GM23338 (cell line): ENCODE measurements around the gene HMCES. TPM values are rescaled to one million over a fixed set of nuclear protein-coding genes. Genes with fewer than 3 reads are reported as not detected.

ENCODE experiments used
- ATAC-seq: fragments of 200-7000 bp; cut with Tn5 transposase; 3 replicates; pipeline ENCODE4 v1.9.1; 2020
- DNase-seq: peaks from one replicate; pipeline ENCODE4 v3.0.0-alpha.2; 2015; ENCODE audit warnings: low spot score
- H2AFZ ChIP-seq: fragments of 200-600 bp; sonication (generic); 2 replicates; pipeline ENCODE4 v1.8.0; 2016; ENCODE audit warnings: antibody characterized with exemption, mild to moderate bottlenecking, moderate library complexity
- H3F3A ChIP-seq: fragments of 200-600 bp; sonication (generic); replicated peaks from 2 replicates; pipeline ENCODE4 v1.8.0; 2017; ENCODE audit warnings: antibody characterized with exemption, mixed run types, low read depth
- H3K27ac ChIP-seq: fragments of 200-600 bp; sonication (generic); 2 replicates; pipeline ENCODE4 v1.6.1; 2016; ENCODE audit warnings: low read depth
- H3K27me3 ChIP-seq: fragments of 200-600 bp; sonication (generic); 2 replicates; pipeline ENCODE4 v1.8.0; 2016; ENCODE audit warnings: mild to moderate bottlenecking, mixed run types, moderate library complexity; ENCODE audit not compliant: insufficient read depth
- H3K36me3 ChIP-seq: fragments of 200-600 bp; sonication (generic); 2 replicates; pipeline ENCODE4 v1.8.0; 2016; ENCODE audit warnings: mild to moderate bottlenecking; ENCODE audit not compliant: insufficient read depth
- H3K4me1 ChIP-seq: fragments of 200-600 bp; sonication (generic); 2 replicates; pipeline ENCODE4 v1.8.0; 2016; ENCODE audit warnings: mild to moderate bottlenecking, moderate library complexity; ENCODE audit not compliant: insufficient read depth
- H3K4me2 ChIP-seq: fragments of 200-600 bp; sonication (generic); 2 replicates; pipeline ENCODE4 v1.7.1; 2017; ENCODE audit warnings: mixed run types
- H3K4me3 ChIP-seq: fragments of 200-600 bp; sonication (generic); 2 replicates; pipeline ENCODE4 v1.6.1; 2016; ENCODE audit warnings: mixed run types
- H3K79me2 ChIP-seq: fragments of 200-600 bp; sonication (generic); replicated peaks from 2 replicates; pipeline ENCODE4 v1.8.0; 2017; ENCODE audit warnings: mild to moderate bottlenecking; ENCODE audit not compliant: insufficient read depth
- H3K9me2 ChIP-seq: fragments of 200-600 bp; sonication (generic); 2 replicates; pipeline ENCODE4 v1.8.0; 2017; ENCODE audit not compliant: insufficient read depth
- H4K20me1 ChIP-seq: fragments of 200-600 bp; sonication (generic); replicated peaks from 2 replicates; pipeline ENCODE4 v1.8.0; 2017; ENCODE audit warnings: mild to moderate bottlenecking; ENCODE audit not compliant: insufficient read depth
- H3K27ac Mint-ChIP-seq: 2 replicates; pipeline ENCODE4 v1.8.0; 2020; ENCODE audit warnings: inconsistent platforms, mild to moderate bottlenecking, moderate library complexity, mixed read lengths
- H3K27me3 Mint-ChIP-seq: 3 replicates; pipeline ENCODE4 v1.8.0; 2022; ENCODE audit warnings: low read depth, mild to moderate bottlenecking, moderate library complexity, mixed read lengths, inconsistent platforms; ENCODE audit not compliant: insufficient read depth, poor library complexity
- H3K36me3 Mint-ChIP-seq: 3 replicates; pipeline ENCODE4 v1.8.0; 2021; ENCODE audit warnings: low read depth, mild to moderate bottlenecking, inconsistent platforms, moderate library complexity, mixed read lengths
- H3K4me1 Mint-ChIP-seq: 3 replicates; pipeline ENCODE4 v1.8.0; 2020; ENCODE audit warnings: mild to moderate bottlenecking, inconsistent platforms, mixed read lengths
- H3K4me3 Mint-ChIP-seq: 3 replicates; pipeline ENCODE4 v1.8.0; 2021; ENCODE audit warnings: moderate library complexity, mild to moderate bottlenecking, inconsistent platforms, mixed read lengths
- H3K9me3 Mint-ChIP-seq: 3 replicates; pipeline ENCODE4 v1.8.0; 2020; ENCODE audit warnings: moderate library complexity, mild to moderate bottlenecking, inconsistent platforms, mixed read lengths
- CREB1 ChIP-seq: fragments of 250-450 bp; sonication (Bioruptor Pico); IDR thresholded peaks from 2 replicates; pipeline ENCODE4 v1.5.0; 2020; ENCODE audit warnings: low read depth, mild to moderate bottlenecking, moderate library complexity
- EZH2phosphoT487 ChIP-seq: fragments of 200-600 bp; sonication (generic); IDR thresholded peaks from one replicate; pipeline ENCODE4 v1.8.1; 2018; ENCODE audit warnings: antibody characterized with exemption; ENCODE audit not compliant: unreplicated experiment
- JUNB ChIP-seq: IDR thresholded peaks from one replicate; pipeline ENCODE4 v1.6.1; 2016; ENCODE audit warnings: antibody characterized with exemption; ENCODE audit not compliant: unreplicated experiment
- NANOG ChIP-seq: IDR thresholded peaks from 2 replicates; pipeline ENCODE4 v1.6.1; 2016; ENCODE audit warnings: antibody characterized with exemption, borderline replicate concordance
- POLR2AphosphoS5 ChIP-seq: IDR thresholded peaks from 2 replicates; pipeline ENCODE4 v1.6.1; 2016; ENCODE audit warnings: antibody characterized with exemption, low read depth
- STAT1 ChIP-seq: IDR thresholded peaks from one replicate; pipeline ENCODE4 v1.6.1; 2016; ENCODE audit warnings: antibody characterized with exemption; ENCODE audit not compliant: unreplicated experiment
- ZNF331 ChIP-seq: fragments of 250-450 bp; sonication (Bioruptor Pico); IDR thresholded peaks from 2 replicates; pipeline ENCODE4 v1.5.0; 2020; ENCODE audit warnings: low read depth, mild to moderate bottlenecking, moderate library complexity
- polyA plus RNA-seq: library from polyadenylated mRNA; unstranded; fragments of >200 nt; fragmentation: Nextera tagmentation; extraction: Ambion mirVana; gene quantifications from 2 replicates; pipeline ENCODE4 v1.2.1, GENCODE V29; 2016
- total RNA-seq: library from RNA; depleted of rRNA; stranded (reverse); fragments of >200 nt; shearing (Covaris generic); gene quantifications from 2 replicates; pipeline ENCODE4 v1.2.3, GENCODE V29; 2014
- TF ChIP-seq, protein P1 (sequence below), 2 experiments: fragments of 200-600 bp in 1 of 2; sonication (generic) in 1 of 2; conservative IDR thresholded peaks; 2 replicates each; pipeline versions ENCODE4 v1.5.1 to v1.6.1; 2016 to 2017; ENCODE audit warnings: antibody characterized with exemption in 2 of 2, low read depth in 2 of 2, mild to moderate bottlenecking in 2 of 2, moderate library complexity in 1 of 2
- TF ChIP-seq, protein P2 (sequence below): fragments of 250-450 bp; sonication (Bioruptor Pico); IDR thresholded peaks from 2 replicates; pipeline ENCODE4 v1.5.0; 2020; ENCODE audit warnings: mild to moderate bottlenecking, moderate library complexity

HMCES gene
- total and polyA plus RNA-seq, 2 experiments from 2014 or later: 36.5 to 44.5 TPM

DNA sequence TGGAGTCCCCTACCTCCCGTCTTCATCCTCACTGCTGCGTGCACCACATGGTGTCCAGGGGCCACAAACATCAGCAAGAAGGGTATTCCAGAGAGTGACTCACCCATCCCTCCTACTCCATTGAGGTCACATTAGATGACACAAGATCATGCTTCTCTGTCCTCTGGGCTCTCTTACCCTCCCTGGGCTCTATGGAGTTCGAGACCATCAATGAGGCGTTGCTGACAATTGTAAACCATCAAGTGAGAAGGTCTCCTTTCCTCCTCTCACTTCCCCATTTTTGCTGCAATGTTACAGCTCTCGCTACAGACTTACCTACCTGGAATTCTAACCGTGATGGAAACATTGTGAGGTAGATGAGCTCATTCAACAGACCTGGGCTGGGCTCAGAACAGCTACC is 51.7 kb downstream of the HMCES start:
- Mint-ChIP-seq H3K27me3 (peaks cover 4% of the 10 kb centered on the region), H3K9me3 (no peaks in the 10 kb centered on the region; the same call in 1 of the 3 replicates), H3K27ac (no peak overlapping the region), H3K36me3 (no peaks in the 10 kb centered on the region), H3K4me1 (no peaks in the 10 kb centered on the region), H3K4me3 (no peak overlapping the region)
- H3K9me2 ChIP-seq: no peaks in the 10 kb centered on the region
- TF ChIP-seq, protein P1, sequence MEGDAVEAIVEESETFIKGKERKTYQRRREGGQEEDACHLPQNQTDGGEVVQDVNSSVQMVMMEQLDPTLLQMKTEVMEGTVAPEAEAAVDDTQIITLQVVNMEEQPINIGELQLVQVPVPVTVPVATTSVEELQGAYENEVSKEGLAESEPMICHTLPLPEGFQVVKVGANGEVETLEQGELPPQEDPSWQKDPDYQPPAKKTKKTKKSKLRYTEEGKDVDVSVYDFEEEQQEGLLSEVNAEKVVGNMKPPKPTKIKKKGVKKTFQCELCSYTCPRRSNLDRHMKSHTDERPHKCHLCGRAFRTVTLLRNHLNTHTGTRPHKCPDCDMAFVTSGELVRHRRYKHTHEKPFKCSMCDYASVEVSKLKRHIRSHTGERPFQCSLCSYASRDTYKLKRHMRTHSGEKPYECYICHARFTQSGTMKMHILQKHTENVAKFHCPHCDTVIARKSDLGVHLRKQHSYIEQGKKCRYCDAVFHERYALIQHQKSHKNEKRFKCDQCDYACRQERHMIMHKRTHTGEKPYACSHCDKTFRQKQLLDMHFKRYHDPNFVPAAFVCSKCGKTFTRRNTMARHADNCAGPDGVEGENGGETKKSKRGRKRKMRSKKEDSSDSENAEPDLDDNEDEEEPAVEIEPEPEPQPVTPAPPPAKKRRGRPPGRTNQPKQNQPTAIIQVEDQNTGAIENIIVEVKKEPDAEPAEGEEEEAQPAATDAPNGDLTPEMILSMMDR (conservative IDR thresholded peaks at IDR 0.05; ENCODE audit: low read depth in 2 of 2): no peak
- TF ChIP-seq POLR2AphosphoS5 (no peak), JUNB (no peak), STAT1 (no peak), CREB1 (no peak), NANOG (no peak), EZH2phosphoT487 (no peak), ZNF331 (no peak)
- TF ChIP-seq, protein P2, sequence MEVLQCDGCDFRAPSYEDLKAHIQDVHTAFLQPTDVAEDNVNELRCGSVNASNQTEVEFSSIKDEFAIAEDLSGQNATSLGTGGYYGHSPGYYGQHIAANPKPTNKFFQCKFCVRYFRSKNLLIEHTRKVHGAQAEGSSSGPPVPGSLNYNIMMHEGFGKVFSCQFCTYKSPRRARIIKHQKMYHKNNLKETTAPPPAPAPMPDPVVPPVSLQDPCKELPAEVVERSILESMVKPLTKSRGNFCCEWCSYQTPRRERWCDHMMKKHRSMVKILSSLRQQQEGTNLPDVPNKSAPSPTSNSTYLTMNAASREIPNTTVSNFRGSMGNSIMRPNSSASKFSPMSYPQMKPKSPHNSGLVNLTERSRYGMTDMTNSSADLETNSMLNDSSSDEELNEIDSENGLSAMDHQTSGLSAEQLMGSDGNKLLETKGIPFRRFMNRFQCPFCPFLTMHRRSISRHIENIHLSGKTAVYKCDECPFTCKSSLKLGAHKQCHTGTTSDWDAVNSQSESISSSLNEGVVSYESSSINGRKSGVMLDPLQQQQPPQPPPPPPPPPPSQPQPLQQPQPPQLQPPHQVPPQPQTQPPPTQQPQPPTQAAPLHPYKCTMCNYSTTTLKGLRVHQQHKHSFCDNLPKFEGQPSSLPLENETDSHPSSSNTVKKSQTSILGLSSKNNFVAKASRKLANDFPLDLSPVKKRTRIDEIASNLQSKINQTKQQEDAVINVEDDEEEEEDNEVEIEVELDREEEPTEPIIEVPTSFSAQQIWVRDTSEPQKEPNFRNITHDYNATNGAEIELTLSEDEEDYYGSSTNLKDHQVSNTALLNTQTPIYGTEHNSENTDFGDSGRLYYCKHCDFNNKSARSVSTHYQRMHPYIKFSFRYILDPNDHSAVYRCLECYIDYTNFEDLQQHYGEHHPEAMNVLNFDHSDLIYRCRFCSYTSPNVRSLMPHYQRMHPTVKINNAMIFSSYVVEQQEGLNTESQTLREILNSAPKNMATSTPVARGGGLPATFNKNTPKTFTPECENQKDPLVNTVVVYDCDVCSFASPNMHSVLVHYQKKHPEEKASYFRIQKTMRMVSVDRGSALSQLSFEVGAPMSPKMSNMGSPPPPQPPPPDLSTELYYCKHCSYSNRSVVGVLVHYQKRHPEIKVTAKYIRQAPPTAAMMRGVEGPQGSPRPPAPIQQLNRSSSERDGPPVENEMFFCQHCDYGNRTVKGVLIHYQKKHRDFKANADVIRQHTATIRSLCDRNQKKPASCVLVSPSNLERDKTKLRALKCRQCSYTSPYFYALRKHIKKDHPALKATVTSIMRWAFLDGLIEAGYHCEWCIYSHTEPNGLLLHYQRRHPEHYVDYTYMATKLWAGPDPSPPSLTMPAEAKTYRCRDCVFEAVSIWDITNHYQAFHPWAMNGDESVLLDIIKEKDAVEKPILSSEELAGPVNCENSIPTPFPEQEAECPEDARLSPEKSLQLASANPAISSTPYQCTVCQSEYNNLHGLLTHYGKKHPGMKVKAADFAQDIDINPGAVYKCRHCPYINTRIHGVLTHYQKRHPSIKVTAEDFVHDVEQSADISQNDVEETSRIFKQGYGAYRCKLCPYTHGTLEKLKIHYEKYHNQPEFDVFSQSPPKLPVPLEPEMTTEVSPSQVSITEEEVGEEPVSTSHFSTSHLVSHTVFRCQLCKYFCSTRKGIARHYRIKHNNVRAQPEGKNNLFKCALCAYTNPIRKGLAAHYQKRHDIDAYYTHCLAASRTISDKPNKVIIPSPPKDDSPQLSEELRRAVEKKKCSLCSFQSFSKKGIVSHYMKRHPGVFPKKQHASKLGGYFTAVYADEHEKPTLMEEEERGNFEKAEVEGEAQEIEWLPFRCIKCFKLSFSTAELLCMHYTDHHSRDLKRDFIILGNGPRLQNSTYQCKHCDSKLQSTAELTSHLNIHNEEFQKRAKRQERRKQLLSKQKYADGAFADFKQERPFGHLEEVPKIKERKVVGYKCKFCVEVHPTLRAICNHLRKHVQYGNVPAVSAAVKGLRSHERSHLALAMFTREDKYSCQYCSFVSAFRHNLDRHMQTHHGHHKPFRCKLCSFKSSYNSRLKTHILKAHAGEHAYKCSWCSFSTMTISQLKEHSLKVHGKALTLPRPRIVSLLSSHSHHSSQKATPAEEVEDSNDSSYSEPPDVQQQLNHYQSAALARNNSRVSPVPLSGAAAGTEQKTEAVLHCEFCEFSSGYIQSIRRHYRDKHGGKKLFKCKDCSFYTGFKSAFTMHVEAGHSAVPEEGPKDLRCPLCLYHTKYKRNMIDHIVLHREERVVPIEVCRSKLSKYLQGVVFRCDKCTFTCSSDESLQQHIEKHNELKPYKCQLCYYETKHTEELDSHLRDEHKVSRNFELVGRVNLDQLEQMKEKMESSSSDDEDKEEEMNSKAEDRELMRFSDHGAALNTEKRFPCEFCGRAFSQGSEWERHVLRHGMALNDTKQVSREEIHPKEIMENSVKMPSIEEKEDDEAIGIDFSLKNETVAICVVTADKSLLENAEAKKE: no peak
- no peaks in the 10 kb centered on the region for H3K79me2 ChIP-seq
- H4K20me1 ChIP-seq: no peaks in the 10 kb centered on the region; the same call in 1 of the 2 replicates
- H3K4me1 ChIP-seq: no peaks in the 10 kb centered on the region
- no peaks in the 10 kb centered on the region for H3K36me3 ChIP-seq
- no peak for DNase-seq
- no peak overlapping the region for H3K27ac ChIP-seq
- no peak overlapping the region for H3K4me2 ChIP-seq
- no peak for ATAC-seq
- no peak overlapping the region for H3K4me3 ChIP-seq
- H3K27me3 ChIP-seq: no peaks in the 10 kb centered on the region
- no peak overlapping the region for H2AFZ ChIP-seq
- no peaks in the 10 kb centered on the region for H3F3A ChIP-seq
